Fibroblast of lung (primary cell): ENCODE results near the gene YEATS4. TPM values are rescaled to one million over a fixed set of nuclear protein-coding genes. Genes with fewer than 3 reads are reported as not detected.

Experiments
- DNase-seq, 2 donors: peaks; one replicate each; pipeline versions ENCODE4 v3.0.0 to v3.0.0-alpha.2; 2010; ENCODE audit warnings: low read depth in 2 of 2
- H2AFZ ChIP-seq: 2 replicates; pipeline ENCODE4 v1.5.1; 2012; ENCODE audit warnings: low read length, control low read depth, inconsistent platforms
- H3K27ac ChIP-seq: 2 replicates; pipeline ENCODE4 v1.5.1; 2011; ENCODE audit warnings: low read length, control low read depth; ENCODE audit not compliant: insufficient read depth
- H3K27me3 ChIP-seq: 2 replicates; pipeline ENCODE4 v1.5.1; 2011; ENCODE audit warnings: mild to moderate bottlenecking, low read length; ENCODE audit not compliant: control insufficient read depth, insufficient read depth
- H3K36me3 ChIP-seq: 2 replicates; pipeline ENCODE4 v1.5.1; 2011; ENCODE audit warnings: low read length; ENCODE audit not compliant: control insufficient read depth, insufficient read depth
- H3K4me1 ChIP-seq: 2 replicates; pipeline ENCODE4 v1.5.1; 2011; ENCODE audit warnings: low read length; ENCODE audit not compliant: control insufficient read depth, insufficient read depth; ENCODE audit errors: extremely low read depth
- H3K4me2 ChIP-seq: 2 replicates; pipeline ENCODE4 v1.5.1; 2011; ENCODE audit warnings: low read length, control low read depth; ENCODE audit not compliant: insufficient read depth; ENCODE audit errors: extremely low read depth
- H3K4me3 ChIP-seq, 4 experiments: fragments of 200-600 bp in 1 of 4; sonication (generic) in 1 of 4; replicated peaks in 1 of 4; 2 replicates each; pipeline ENCODE4 v1.5.1; 2011 to 2016; ENCODE audit warnings: low read length in 4 of 4, low read depth in 3 of 4, mild to moderate bottlenecking in 3 of 4, control low read depth in 2 of 4, inconsistent platforms in 1 of 4, mixed read lengths in 1 of 4; ENCODE audit not compliant: insufficient read depth in 1 of 4; ENCODE audit errors: control extremely low read depth in 1 of 4
- H3K79me2 ChIP-seq: 2 replicates; pipeline ENCODE4 v1.5.1; 2012; ENCODE audit warnings: mild to moderate bottlenecking, low read length, inconsistent platforms; ENCODE audit not compliant: control insufficient read depth, insufficient read depth
- H3K9ac ChIP-seq: 2 replicates; pipeline ENCODE4 v1.5.1; 2011; ENCODE audit warnings: mild to moderate bottlenecking, low read length, control low read depth; ENCODE audit not compliant: insufficient read depth
- H3K9me3 ChIP-seq: 2 replicates; pipeline ENCODE4 v1.5.1; 2012; ENCODE audit warnings: low read depth, low read length; ENCODE audit not compliant: control insufficient read depth, insufficient read depth
- H4K20me1 ChIP-seq: 2 replicates; pipeline ENCODE4 v1.5.1; 2011; ENCODE audit warnings: low read length; ENCODE audit not compliant: control insufficient read depth, insufficient read depth; ENCODE audit errors: extremely low read depth
- CTCF ChIP-seq, 2 donors: IDR thresholded peaks in 1 of 2; conservative IDR thresholded peaks in 1 of 2; 1 replicate in 1 of 2; 2 replicates in 1 of 2; pipeline ENCODE4 v1.5.1; 2011 to 2012; ENCODE audit warnings: low read length in 2 of 2, control low read depth in 1 of 2, inconsistent platforms in 1 of 2, low read depth in 1 of 2, mild to moderate bottlenecking in 1 of 2
- EZH2 ChIP-seq: IDR thresholded peaks from 2 replicates; pipeline ENCODE4 v1.5.1; 2012; ENCODE audit warnings: low read length, control low read depth, mild to moderate bottlenecking; ENCODE audit errors: missing control alignments
- polyA plus RNA-seq, 2 donors: library from polyadenylated mRNA; depleted of rRNA in 1 of 2; stranded (reverse) in 1 of 2; unstranded in 1 of 2; fragments of >200 nt; gene quantifications; 2 replicates each; pipeline ENCODE4 v1.2.1, GENCODE V29; 2011 to 2012; ENCODE audit warnings: missing spikeins in 1 of 2
- total RNA-seq: library from RNA; depleted of rRNA; stranded (reverse); fragments of >200 nt; gene quantifications from 2 replicates; pipeline ENCODE4 v1.2.1, GENCODE V29; 2014

YEATS4 gene
- total and polyA plus RNA-seq, 2 donors (not counting 1 experiment from before 2014, with no cell fraction given), result 14.1 to 16.3 TPM

DNA sequence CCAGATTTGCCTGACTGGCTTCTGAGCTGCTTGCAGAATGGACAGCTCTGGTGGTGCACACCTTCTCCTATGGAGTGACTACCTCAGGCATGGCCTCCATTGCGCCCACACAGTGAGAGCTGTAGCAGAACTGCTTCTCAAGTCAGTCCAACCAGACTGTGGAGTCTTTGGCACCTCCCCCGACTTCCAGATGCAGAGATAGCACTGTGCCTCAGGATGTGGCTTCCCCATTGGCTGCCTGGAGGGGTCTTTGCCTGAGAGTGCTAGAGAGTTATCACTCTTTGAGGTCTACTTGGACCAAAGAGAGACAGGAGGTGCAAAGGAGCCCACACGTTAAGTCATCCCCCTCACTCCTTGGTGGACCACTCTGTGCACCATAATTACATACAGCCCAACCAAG is 65.9 kb downstream of the YEATS4 start:
- no peaks in the 10 kb centered on the region for H4K20me1 ChIP-seq
- TF ChIP-seq EZH2, result no peak
- TF ChIP-seq CTCF (conservative IDR thresholded peaks at IDR 0.05 in 1 of 2, IDR thresholded peaks at IDR 0.05 in 1 of 2; ENCODE audit: low read depth in 1 of 2, low read length in 2 of 2), result no peak
- no peak overlapping the region for H2AFZ ChIP-seq
- H3K9ac ChIP-seq, result no peak overlapping the region
- no peaks in the 10 kb centered on the region for H3K4me1 ChIP-seq
- no peak for DNase-seq
- H3K4me3 ChIP-seq, result no peak overlapping the region
- no peak overlapping the region for H3K27ac ChIP-seq
- no peaks in the 10 kb centered on the region for H3K27me3 ChIP-seq
- H3K4me2 ChIP-seq, result no peak overlapping the region
- no peaks in the 10 kb centered on the region for H3K9me3 ChIP-seq
- no peaks in the 10 kb centered on the region for H3K36me3 ChIP-seq
- H3K79me2 ChIP-seq, result no peaks in the 10 kb centered on the region

- Histone ChIP-seq H3K4me2 (no peak overlapping the region), H3K27me3 (no peaks in the 10 kb centered on the region), H3K4me1 (no peaks in the 10 kb centered on the region), H3K79me2 (no peaks in the 10 kb centered on the region), H4K20me1 (no peaks in the 10 kb centered on the region), H3K36me3 (no peaks in the 10 kb centered on the region), H3K9ac (no peak overlapping the region), H3K27ac (no peak overlapping the region), H3K4me3 (no peak overlapping the region), H3K9me3 (no peaks in the 10 kb centered on the region), H2AFZ (no peak overlapping the region)
- TF ChIP-seq EZH2 (no peak), CTCF (conservative IDR thresholded peaks at IDR 0.05 in 1 of 2, IDR thresholded peaks at IDR 0.05 in 1 of 2; ENCODE audit: low read depth in 1 of 2, low read length in 2 of 2) (no peak)
- DNase-seq, result no peak
These were observed 69.0 kb downstream of the YEATS4 start for GRCh38 chr12:69428351-69429073.

GRCh38 chr12:69430942-69431590 is 71.5 kb downstream of the YEATS4 start:
- Histone ChIP-seq H3K27me3 (no peaks in the 10 kb centered on the region), H2AFZ (no peak overlapping the region), H3K4me3 (no peak overlapping the region), H3K9me3 (no peaks in the 10 kb centered on the region), H4K20me1 (no peaks in the 10 kb centered on the region), H3K4me2 (no peak overlapping the region), H3K36me3 (no peaks in the 10 kb centered on the region), H3K27ac (no peak overlapping the region), H3K9ac (no peak overlapping the region), H3K4me1 (no peaks in the 10 kb centered on the region), H3K79me2 (no peaks in the 10 kb centered on the region)
- TF ChIP-seq CTCF (conservative IDR thresholded peaks at IDR 0.05 in 1 of 2, IDR thresholded peaks at IDR 0.05 in 1 of 2; ENCODE audit: low read depth in 1 of 2, low read length in 2 of 2), result no peak
- no peak for TF ChIP-seq EZH2
- no peak for DNase-seq
